ENCODE results near the gene APLP2. TPM values are rescaled to one million over a fixed set of nuclear protein-coding genes. Genes with fewer than 3 reads are reported as not detected.

The APLP2 gene
- total and polyA plus RNA-seq, 2 of the 13 experiments (the other 11 are each of a cell fraction or from before 2014, with no cell fraction given): 315 to 594 TPM

GRCh38 chr11:130192845-130193267 is 123.2 kb downstream of the APLP2 start (continued):
- TF ChIP-seq ZBTB49 (CRISPR knock-in tag; IDR thresholded peaks at IDR 0.05; ENCODE audit: borderline replicate concordance): no peak
- no peak for TF ChIP-seq ZNF20 (CRISPR knock-in tag; IDR thresholded peaks at IDR 0.05)
- TF ChIP-seq ZNF329 (CRISPR knock-in tag; IDR thresholded peaks at IDR 0.05; ENCODE audit: low read depth): no peak
- TF ChIP-seq RAD51 (IDR thresholded peaks at IDR 0.05; ENCODE audit: borderline replicate concordance): no peak
- TF ChIP-seq ZNF83 (CRISPR knock-in tag; IDR thresholded peaks at IDR 0.05; ENCODE audit: borderline replicate concordance): no peak
- TF ChIP-seq, protein P1, sequence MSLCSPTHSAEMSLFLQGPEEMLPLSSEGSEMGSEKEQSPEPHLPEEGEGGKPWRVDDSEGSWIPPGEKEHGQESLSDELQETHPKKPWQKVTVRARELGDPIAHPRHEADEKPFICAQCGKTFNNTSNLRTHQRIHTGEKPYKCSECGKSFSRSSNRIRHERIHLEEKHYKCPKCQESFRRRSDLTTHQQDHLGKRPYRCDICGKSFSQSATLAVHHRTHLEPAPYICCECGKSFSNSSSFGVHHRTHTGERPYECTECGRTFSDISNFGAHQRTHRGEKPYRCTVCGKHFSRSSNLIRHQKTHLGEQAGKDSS (CRISPR knock-in tag; IDR thresholded peaks at IDR 0.05; ENCODE audit: borderline replicate concordance, low read depth): no peak
- no peak for TF ChIP-seq ZSCAN9 (CRISPR knock-in tag; IDR thresholded peaks at IDR 0.05; ENCODE audit: borderline replicate concordance)
- no peak for TF ChIP-seq ZNF205 (CRISPR knock-in tag; IDR thresholded peaks at IDR 0.05)
- no peak for TF ChIP-seq MZF1 (CRISPR knock-in tag; IDR thresholded peaks at IDR 0.05; ENCODE audit: borderline replicate concordance)
- TF ChIP-seq, protein P2, sequence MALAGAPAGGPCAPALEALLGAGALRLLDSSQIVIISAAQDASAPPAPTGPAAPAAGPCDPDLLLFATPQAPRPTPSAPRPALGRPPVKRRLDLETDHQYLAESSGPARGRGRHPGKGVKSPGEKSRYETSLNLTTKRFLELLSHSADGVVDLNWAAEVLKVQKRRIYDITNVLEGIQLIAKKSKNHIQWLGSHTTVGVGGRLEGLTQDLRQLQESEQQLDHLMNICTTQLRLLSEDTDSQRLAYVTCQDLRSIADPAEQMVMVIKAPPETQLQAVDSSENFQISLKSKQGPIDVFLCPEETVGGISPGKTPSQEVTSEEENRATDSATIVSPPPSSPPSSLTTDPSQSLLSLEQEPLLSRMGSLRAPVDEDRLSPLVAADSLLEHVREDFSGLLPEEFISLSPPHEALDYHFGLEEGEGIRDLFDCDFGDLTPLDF (CRISPR knock-in tag; IDR thresholded peaks at IDR 0.05): no peak
- TF ChIP-seq, protein P3, sequence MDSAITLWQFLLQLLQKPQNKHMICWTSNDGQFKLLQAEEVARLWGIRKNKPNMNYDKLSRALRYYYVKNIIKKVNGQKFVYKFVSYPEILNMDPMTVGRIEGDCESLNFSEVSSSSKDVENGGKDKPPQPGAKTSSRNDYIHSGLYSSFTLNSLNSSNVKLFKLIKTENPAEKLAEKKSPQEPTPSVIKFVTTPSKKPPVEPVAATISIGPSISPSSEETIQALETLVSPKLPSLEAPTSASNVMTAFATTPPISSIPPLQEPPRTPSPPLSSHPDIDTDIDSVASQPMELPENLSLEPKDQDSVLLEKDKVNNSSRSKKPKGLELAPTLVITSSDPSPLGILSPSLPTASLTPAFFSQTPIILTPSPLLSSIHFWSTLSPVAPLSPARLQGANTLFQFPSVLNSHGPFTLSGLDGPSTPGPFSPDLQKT (CRISPR knock-in tag; IDR thresholded peaks at IDR 0.05; ENCODE audit: borderline replicate concordance): no peak
- no peak for TF ChIP-seq ZBTB14 (CRISPR knock-in tag; IDR thresholded peaks at IDR 0.05)
- no peak for TF ChIP-seq FOXM1 (CRISPR knock-in tag; IDR thresholded peaks at IDR 0.05)
- no peak for TF ChIP-seq MXD3 (CRISPR knock-in tag; IDR thresholded peaks at IDR 0.05)
- TF ChIP-seq HNRNPUL1 (IDR thresholded peaks at IDR 0.05; ENCODE audit: low read depth, low read length): no peak
- TF ChIP-seq GATA4 (IDR thresholded peaks at IDR 0.05; ENCODE audit: borderline replicate concordance, low read depth): no peak
- TF ChIP-seq SSRP1 (CRISPR knock-in tag; IDR thresholded peaks at IDR 0.05): no peak
- no peak; the same call in 1 of the 2 replicates for TF ChIP-seq NFKBIZ (CRISPR knock-in tag; IDR thresholded peaks at IDR 0.05)
- no peak for TF ChIP-seq BATF2 (CRISPR knock-in tag; IDR thresholded peaks at IDR 0.05)
- peak; percentile 94 for TF ChIP-seq ZNF362 (CRISPR knock-in tag; IDR thresholded peaks at IDR 0.05; ENCODE audit: borderline replicate concordance)
- no peak for TF ChIP-seq NBN (conservative IDR thresholded peaks at IDR 0.05)
- no peak for TF ChIP-seq ZNF570 (CRISPR knock-in tag; IDR thresholded peaks at IDR 0.05; ENCODE audit: borderline replicate concordance)

All from HepG2 (cell line).